LNCaP clone FGC (cell line): Measurements from ENCODE around the gene SMPD3.

Experiments
- DNase-seq: peaks from one replicate; pipeline ENCODE4 v3.0.0-alpha.2; 2011; ENCODE audit warnings: low read depth
- H3K4me3 ChIP-seq: 2 replicates; pipeline ENCODE4 v1.5.1; 2011; ENCODE audit warnings: mild to moderate bottlenecking, low read depth, low read length, control low read depth
- CTCF ChIP-seq: IDR thresholded peaks from 2 replicates; pipeline ENCODE4 v1.5.1; 2012; ENCODE audit warnings: mild to moderate bottlenecking; ENCODE audit not compliant: control insufficient read depth, insufficient read depth; ENCODE audit errors: extremely low read depth

The SMPD3 gene

GRCh38 chr16:68349838-68350410, 98.4 kb downstream of the SMPD3 start:
- TF ChIP-seq CTCF = no peak
- no peak for DNase-seq
- H3K4me3 ChIP-seq = no peak overlapping the region

GRCh38 chr16:68348639-68349445, 99.5 kb downstream of the SMPD3 start:
- DNase-seq = no peak
- H3K4me3 ChIP-seq = no peak overlapping the region
- no peak for TF ChIP-seq CTCF

- no peak for DNase-seq
- TF ChIP-seq CTCF = no peak
- no peak overlapping the region for H3K4me3 ChIP-seq
Observed at GRCh38 chr16:68347605-68348004, 100.7 kb downstream of the SMPD3 start.

- no peak for TF ChIP-seq CTCF
- H3K4me3 ChIP-seq = no peak overlapping the region
- no peak for DNase-seq
Observed at GRCh38 chr16:68346892-68347480, 101.3 kb downstream of the SMPD3 start.

- DNase-seq = no peak
- no peak overlapping the region for H3K4me3 ChIP-seq
- TF ChIP-seq CTCF = no peak
Observed at GRCh38 chr16:68345958-68346635, 102.2 kb downstream of the SMPD3 start.

- DNase-seq = no peak
- H3K4me3 ChIP-seq = no peak overlapping the region
- TF ChIP-seq CTCF = no peak
Observed at GRCh38 chr16:68345351-68345810, 102.9 kb downstream of the SMPD3 start.
